GM23338 (cell line): ENCODE data around the gene IRGC.

Experiments
- CTCF ChIP-seq, 2 experiments: fragments of 200-600 bp in 1 of 2; sonication (generic) in 1 of 2; conservative IDR thresholded peaks; 2 replicates each; pipeline versions ENCODE4 v1.5.1 to v1.6.1; 2016 to 2017; ENCODE audit warnings: antibody characterized with exemption in 2 of 2, low read depth in 2 of 2, mild to moderate bottlenecking in 2 of 2, moderate library complexity in 1 of 2
- EZH2 ChIP-seq: fragments of 200-600 bp; sonication (generic); IDR thresholded peaks from one replicate; pipeline ENCODE4 v1.8.0; 2017; ENCODE audit warnings: antibody characterized with exemption, mild to moderate bottlenecking, low read depth; ENCODE audit not compliant: unreplicated experiment
- EZH2phosphoT487 ChIP-seq: fragments of 200-600 bp; sonication (generic); IDR thresholded peaks from one replicate; pipeline ENCODE4 v1.8.1; 2018; ENCODE audit warnings: antibody characterized with exemption; ENCODE audit not compliant: unreplicated experiment
- JUNB ChIP-seq: IDR thresholded peaks from one replicate; pipeline ENCODE4 v1.6.1; 2016; ENCODE audit warnings: antibody characterized with exemption; ENCODE audit not compliant: unreplicated experiment
- NANOG ChIP-seq: IDR thresholded peaks from 2 replicates; pipeline ENCODE4 v1.6.1; 2016; ENCODE audit warnings: antibody characterized with exemption, borderline replicate concordance
- POLR2AphosphoS5 ChIP-seq: IDR thresholded peaks from 2 replicates; pipeline ENCODE4 v1.6.1; 2016; ENCODE audit warnings: antibody characterized with exemption, low read depth
- REST ChIP-seq: IDR thresholded peaks from one replicate; pipeline ENCODE4 v1.6.1; 2018; ENCODE audit warnings: antibody characterized with exemption; ENCODE audit not compliant: unreplicated experiment
- ZNF114 ChIP-seq: fragments of 250-450 bp; sonication (Bioruptor Pico); IDR thresholded peaks from 2 replicates; pipeline ENCODE4 v1.5.0; 2020; ENCODE audit warnings: mild to moderate bottlenecking, moderate library complexity
- ZNF331 ChIP-seq: fragments of 250-450 bp; sonication (Bioruptor Pico); IDR thresholded peaks from 2 replicates; pipeline ENCODE4 v1.5.0; 2020; ENCODE audit warnings: low read depth, mild to moderate bottlenecking, moderate library complexity
- ZNF462 ChIP-seq: fragments of 250-450 bp; sonication (Bioruptor Pico); IDR thresholded peaks from 2 replicates; pipeline ENCODE4 v1.5.0; 2020; ENCODE audit warnings: mild to moderate bottlenecking, moderate library complexity
- TF ChIP-seq, protein P1 (sequence below): IDR thresholded peaks from 2 replicates; pipeline ENCODE4 v1.6.1; 2016; ENCODE audit warnings: antibody characterized with exemption

DNA sequence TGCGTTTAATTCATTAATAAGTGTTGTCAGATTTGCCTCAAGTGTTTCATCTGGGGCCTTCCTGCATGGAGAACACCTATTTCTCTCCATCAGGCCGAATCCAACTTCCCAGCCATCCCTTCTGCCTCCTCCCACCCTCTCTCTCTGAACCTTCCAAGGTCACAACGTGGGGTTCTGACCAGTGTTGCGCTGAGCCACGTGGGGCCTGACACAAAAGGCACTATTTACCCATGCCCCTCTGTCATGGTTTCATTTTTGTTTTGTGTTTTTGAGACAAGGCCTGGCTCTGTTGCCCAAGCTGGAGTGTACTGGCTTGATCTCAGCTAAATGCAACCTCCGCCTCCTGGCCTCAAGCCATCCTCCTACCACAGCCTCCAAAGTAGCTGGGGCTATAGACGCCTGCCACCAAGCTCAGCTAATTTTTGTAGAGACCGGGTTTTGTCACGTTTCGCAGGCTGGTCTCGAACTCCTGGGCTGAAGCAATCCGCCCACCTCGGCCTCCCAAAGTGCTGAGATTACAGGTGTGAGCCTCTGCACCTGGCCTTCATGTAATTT is 8.6 kb upstream of the IRGC start:
- TF ChIP-seq CTCF (conservative IDR thresholded peaks at IDR 0.05; ENCODE audit: low read depth in 2 of 2) = no peak
- TF ChIP-seq, protein P1, sequence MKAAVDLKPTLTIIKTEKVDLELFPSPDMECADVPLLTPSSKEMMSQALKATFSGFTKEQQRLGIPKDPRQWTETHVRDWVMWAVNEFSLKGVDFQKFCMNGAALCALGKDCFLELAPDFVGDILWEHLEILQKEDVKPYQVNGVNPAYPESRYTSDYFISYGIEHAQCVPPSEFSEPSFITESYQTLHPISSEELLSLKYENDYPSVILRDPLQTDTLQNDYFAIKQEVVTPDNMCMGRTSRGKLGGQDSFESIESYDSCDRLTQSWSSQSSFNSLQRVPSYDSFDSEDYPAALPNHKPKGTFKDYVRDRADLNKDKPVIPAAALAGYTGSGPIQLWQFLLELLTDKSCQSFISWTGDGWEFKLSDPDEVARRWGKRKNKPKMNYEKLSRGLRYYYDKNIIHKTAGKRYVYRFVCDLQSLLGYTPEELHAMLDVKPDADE = no peak
- TF ChIP-seq NANOG = no peak
- no peak for TF ChIP-seq JUNB
- TF ChIP-seq EZH2 = no peak
- TF ChIP-seq EZH2phosphoT487 = no peak
- no peak for TF ChIP-seq POLR2AphosphoS5
- TF ChIP-seq REST = no peak
- no peak for TF ChIP-seq ZNF462 (CRISPR knock-in tag)
- TF ChIP-seq ZNF331 (CRISPR knock-in tag) = no peak
- TF ChIP-seq ZNF114 (CRISPR knock-in tag) = no peak
